Tibial artery (tissue), 4 donors: ENCODE measurements around the gene PSMB8.

Experiments used
- DNase-seq, 2 donors: peaks; one replicate each; pipeline ENCODE4 v3.0.0-alpha.2; 2019
- H3K27ac ChIP-seq, 2 donors: fragments of 200-600 bp; sonication (generic) in 1 of 2; 1 replicate in 1 of 2; 2 replicates in 1 of 2; pipeline ENCODE4 v1.5.1; 2018 to 2019; ENCODE audit warnings: mild to moderate bottlenecking in 1 of 2
- H3K27me3 ChIP-seq, 2 donors: fragments of 200-600 bp; sonication (generic) in 1 of 2; one replicate each; pipeline versions ENCODE4 v1.5.1 to v1.6.0; 2016 to 2019
- H3K36me3 ChIP-seq, 3 donors: fragments of 200-600 bp; sonication (generic) in 2 of 3; one replicate each; pipeline ENCODE4 v1.5.1; 2016 to 2019; ENCODE audit warnings: mild to moderate bottlenecking in 2 of 3
- H3K4me1 ChIP-seq, 4 donors: fragments of 200-600 bp; sonication (generic) in 2 of 4; 1 replicate in 3 of 4; 2 replicates in 1 of 4; pipeline ENCODE4 v1.5.1; 2016 to 2019
- H3K4me3 ChIP-seq, 2 donors: fragments of 200-600 bp; sonication (generic) in 1 of 2; 1 replicate in 1 of 2; 2 replicates in 1 of 2; pipeline ENCODE4 v1.5.1; 2018 to 2019; ENCODE audit warnings: mild to moderate bottlenecking in 2 of 2
- H3K9me3 ChIP-seq, 3 donors: fragments of 200-600 bp; sonication (generic) in 1 of 3; one replicate each; pipeline ENCODE4 v1.5.1; 2016 to 2019
- intact Hi-C: fragments of 100-400 bp; cut with DNase I; formaldehyde crosslinking; loops from one replicate; pipeline ENCODE4 v1.15.0; 2023; ENCODE audit warnings: low total_unique reads
- TF ChIP-seq, protein P1 (sequence below), 2 experiments: fragments of 200-600 bp in 1 of 2; fragments of 450-650 bp in 1 of 2; IDR thresholded peaks; one replicate each; pipeline ENCODE4 v1.5.1; 2017 to 2019; ENCODE audit warnings: antibody characterized with exemption in 2 of 2, mild to moderate bottlenecking in 1 of 2, moderate library complexity in 1 of 2

Gene PSMB8

DNA sequence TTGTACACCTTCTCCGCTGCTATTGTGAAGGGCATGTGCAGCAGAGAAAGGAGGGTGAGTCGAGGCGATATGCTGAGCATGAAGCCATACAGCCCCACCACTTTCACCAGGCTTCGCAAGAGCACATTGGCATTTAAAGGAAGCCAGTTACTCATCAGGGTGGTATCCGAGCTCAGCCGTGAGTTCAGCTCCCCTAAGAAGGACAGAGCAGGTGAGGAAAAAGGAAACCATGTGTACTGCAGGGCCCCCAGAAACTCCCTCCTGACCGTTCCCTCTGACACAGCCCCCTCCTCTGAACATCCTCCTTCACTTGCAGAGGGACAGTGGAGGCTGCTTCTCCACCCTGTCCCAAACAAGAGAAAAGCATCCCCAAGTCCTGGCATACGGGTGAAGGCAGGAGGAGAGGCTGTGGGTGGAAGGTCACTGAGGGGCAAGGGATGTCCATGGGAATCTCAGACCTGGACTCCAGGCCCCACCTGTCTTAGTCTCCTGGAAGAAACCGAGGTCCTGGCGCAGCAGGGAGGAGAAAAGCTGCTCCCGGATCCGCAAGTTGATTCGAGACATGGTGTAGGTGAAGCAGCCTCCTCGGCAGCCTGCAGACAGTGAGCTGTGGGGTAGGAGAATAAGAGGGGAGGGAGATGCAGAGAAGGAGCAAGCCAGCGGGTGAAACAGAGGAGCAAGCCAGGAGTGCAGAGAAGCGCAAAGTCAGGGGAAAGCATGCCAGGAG lies 8.5 kb downstream of the PSMB8 start:
- peaks cover 9 to 43% (median 28%) of the 10 kb centered on the region in 3 donors for H3K36me3 ChIP-seq
- DNase-seq, result no peak
- no peaks in the 10 kb centered on the region for H3K27me3 ChIP-seq
- TF ChIP-seq, protein P1, sequence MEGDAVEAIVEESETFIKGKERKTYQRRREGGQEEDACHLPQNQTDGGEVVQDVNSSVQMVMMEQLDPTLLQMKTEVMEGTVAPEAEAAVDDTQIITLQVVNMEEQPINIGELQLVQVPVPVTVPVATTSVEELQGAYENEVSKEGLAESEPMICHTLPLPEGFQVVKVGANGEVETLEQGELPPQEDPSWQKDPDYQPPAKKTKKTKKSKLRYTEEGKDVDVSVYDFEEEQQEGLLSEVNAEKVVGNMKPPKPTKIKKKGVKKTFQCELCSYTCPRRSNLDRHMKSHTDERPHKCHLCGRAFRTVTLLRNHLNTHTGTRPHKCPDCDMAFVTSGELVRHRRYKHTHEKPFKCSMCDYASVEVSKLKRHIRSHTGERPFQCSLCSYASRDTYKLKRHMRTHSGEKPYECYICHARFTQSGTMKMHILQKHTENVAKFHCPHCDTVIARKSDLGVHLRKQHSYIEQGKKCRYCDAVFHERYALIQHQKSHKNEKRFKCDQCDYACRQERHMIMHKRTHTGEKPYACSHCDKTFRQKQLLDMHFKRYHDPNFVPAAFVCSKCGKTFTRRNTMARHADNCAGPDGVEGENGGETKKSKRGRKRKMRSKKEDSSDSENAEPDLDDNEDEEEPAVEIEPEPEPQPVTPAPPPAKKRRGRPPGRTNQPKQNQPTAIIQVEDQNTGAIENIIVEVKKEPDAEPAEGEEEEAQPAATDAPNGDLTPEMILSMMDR (IDR thresholded peaks at IDR 0.05), result no peak
- H3K4me3 ChIP-seq, result no peak overlapping the region
- H3K4me1 ChIP-seq, result peaks cover 0 to 8% (median 8%) of the 10 kb centered on the region in 4 donors
- intact Hi-C loops, result loop anchor here (5.0 kb wide), 2 partner anchors 37 to 132 kb away; partner anchors contain the start of gene BRD2
- no peak overlapping the region for H3K27ac ChIP-seq
- no peaks in the 10 kb centered on the region for H3K9me3 ChIP-seq

DNA sequence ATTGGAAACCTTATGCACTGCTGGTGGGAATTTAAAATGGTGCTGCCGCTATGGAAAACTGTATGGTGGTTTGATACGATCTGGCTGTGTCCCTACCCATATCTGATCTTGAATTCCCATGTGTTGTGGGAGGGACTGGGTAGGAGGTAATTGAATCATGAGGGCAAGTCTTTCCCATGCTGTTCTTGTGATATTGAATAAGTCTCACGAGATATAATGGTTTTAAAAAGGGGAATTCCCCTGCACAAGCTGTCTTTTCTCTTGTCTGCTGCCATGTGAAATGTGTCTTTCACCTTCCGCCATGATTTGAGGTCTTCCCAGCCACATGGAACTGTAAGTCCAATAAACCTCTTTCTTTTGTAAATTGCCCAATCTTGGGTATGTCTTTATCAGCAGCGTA lies 10.2 kb downstream of the PSMB8 start:
- Histone ChIP-seq H3K36me3 (peaks cover 11 to 57% (median 44%) of the 10 kb centered on the region in 3 donors), H3K27ac (no peak overlapping the region), H3K27me3 (no peaks in the 10 kb centered on the region), H3K4me1 (peaks cover 0 to 8% (median 8%) of the 10 kb centered on the region in 4 donors), H3K4me3 (no peak overlapping the region), H3K9me3 (no peaks in the 10 kb centered on the region)
- intact Hi-C loops, result no loop called here
- TF ChIP-seq, protein P1 (IDR thresholded peaks at IDR 0.05), result no peak
- no peak for DNase-seq

DNA sequence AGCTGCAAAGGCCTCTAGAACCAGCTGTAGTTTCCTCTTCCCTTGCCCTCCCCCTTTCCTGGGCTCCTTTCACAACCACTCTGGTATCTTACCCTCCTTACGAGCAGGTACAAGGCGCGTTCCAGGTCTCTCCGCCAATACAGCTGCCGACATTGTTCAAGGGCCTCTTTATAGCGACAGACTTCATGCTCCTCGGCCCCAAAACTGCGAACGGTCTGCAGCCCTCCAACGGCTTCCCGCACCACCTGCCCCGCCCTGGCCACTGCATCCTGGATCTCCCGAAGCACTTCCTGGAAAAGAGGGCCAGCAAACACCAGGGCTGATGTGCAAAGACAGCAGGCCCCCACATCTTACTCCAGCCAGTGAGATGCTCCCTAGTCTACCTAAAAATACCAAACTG lies 11.3 kb downstream of the PSMB8 start:
- no peak for DNase-seq
- Histone ChIP-seq H3K36me3 (peaks cover 11 to 68% (median 49%) of the 10 kb centered on the region in 3 donors), H3K4me1 (peaks cover 0 to 3% (median 3%) of the 10 kb centered on the region in 4 donors), H3K27me3 (no peaks in the 10 kb centered on the region), H3K27ac (no peak overlapping the region), H3K9me3 (no peaks in the 10 kb centered on the region), H3K4me3 (no peak overlapping the region)
- TF ChIP-seq, protein P1 (IDR thresholded peaks at IDR 0.05), result no peak
- intact Hi-C loops, result no loop called here

DNA sequence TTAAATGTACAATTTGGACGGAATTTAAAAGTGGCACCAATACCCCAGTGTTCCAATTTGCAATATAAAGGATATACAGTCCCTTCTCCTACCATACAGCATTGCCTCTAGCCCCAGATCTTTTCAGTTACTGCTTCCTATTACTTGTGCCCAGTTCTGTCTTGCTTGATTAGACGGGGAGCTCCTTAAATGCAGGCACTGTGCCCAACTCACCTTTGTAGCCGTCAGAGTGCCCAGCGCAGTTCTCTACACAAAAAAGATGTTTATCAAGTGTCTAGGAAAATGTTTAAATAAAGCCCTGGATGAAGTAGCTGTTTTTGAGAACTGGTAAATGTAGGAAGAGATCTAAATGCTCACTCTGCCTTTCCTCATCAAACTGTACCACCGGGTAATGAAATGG lies 12.9 kb downstream of the PSMB8 start:
- Histone ChIP-seq H3K4me1 (no peaks in the 10 kb centered on the region), H3K4me3 (no peak overlapping the region), H3K36me3 (peaks cover 11 to 70% (median 49%) of the 10 kb centered on the region in 3 donors), H3K27ac (no peak overlapping the region), H3K9me3 (no peaks in the 10 kb centered on the region), H3K27me3 (no peaks in the 10 kb centered on the region)
- intact Hi-C loops, result no loop called here
- no peak for DNase-seq
- TF ChIP-seq, protein P1 (IDR thresholded peaks at IDR 0.05), result no peak

DNA sequence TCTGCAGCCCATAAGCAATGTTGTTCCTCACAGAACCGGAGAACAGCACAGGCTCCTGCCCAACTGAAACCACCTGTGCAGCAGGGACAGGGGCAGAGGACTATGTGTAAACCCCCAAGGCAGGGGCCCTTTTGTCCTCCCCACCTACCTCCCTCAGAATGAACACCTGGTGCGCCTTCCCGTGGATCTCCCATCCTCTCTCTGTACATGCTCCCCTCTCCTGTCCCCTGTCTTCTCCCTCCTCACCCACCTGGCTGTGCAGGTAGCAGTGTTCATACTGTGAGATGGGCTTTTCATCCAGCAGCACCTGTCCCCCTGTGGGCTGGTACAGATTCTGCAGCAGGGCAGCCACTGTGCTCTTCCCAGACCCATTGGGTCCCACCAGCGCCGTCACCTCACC lies 13.8 kb downstream of the PSMB8 start:
- Histone ChIP-seq H3K27ac (no peak overlapping the region), H3K4me3 (no peak overlapping the region), H3K4me1 (no peaks in the 10 kb centered on the region), H3K27me3 (no peaks in the 10 kb centered on the region), H3K9me3 (no peaks in the 10 kb centered on the region), H3K36me3 (peaks cover 11 to 63% (median 47%) of the 10 kb centered on the region in 3 donors)
- no peak for DNase-seq
- intact Hi-C loops, result no loop called here
- TF ChIP-seq, protein P1 (IDR thresholded peaks at IDR 0.05), result no peak
